BJ (cell line): Measurements from ENCODE around the gene NUDT3. TPM values are rescaled to one million over a fixed set of nuclear protein-coding genes. Genes with fewer than 3 reads are reported as not detected.

Experiments
- CTCF ChIA-PET: fragments of 350-600 bp; formaldehyde crosslinking; extraction: SDS; loops from one replicate; lab custom pipeline; 2021; ENCODE audit warnings: antibody characterized with exemption, inconsistent platforms; lab: Yijun Ruan, JAX
- POLR2A ChIA-PET: fragments of 300-600 bp; sonication (Branson Sonifier 250); formaldehyde crosslinking; extraction: SDS; loops from one replicate; lab custom pipeline; 2021; ENCODE audit warnings: antibody characterized with exemption; lab: Charles Lee
- DNase-seq: peaks from one replicate; pipeline ENCODE4 v3.0.0-alpha.2; 2011; ENCODE audit warnings: low read depth
- H3K27me3 ChIP-seq: 2 replicates; pipeline ENCODE4 v1.6.0; 2011; ENCODE audit warnings: low read length; ENCODE audit not compliant: control insufficient read depth, insufficient read depth
- H3K36me3 ChIP-seq: 2 replicates; pipeline ENCODE4 v1.5.1; 2011; ENCODE audit warnings: low read length; ENCODE audit not compliant: control insufficient read depth, insufficient read depth
- H3K4me3 ChIP-seq: 2 replicates; pipeline ENCODE4 v1.5.1; 2011; ENCODE audit warnings: low read depth, mild to moderate bottlenecking, control low read depth, low read length
- CTCF ChIP-seq: IDR thresholded peaks from 2 replicates; pipeline ENCODE4 v1.5.1; 2011; ENCODE audit warnings: low read depth, mild to moderate bottlenecking, control low read depth, inconsistent platforms, low read length, moderate library complexity; ENCODE audit not compliant: insufficient read depth
- polyA plus RNA-seq: library from polyadenylated mRNA; depleted of rRNA; stranded (reverse); fragments of >200 nt; gene quantifications from 2 replicates; pipeline ENCODE4 v1.2.3, GENCODE V29; 2011

The NUDT3 gene
- polyA plus RNA-seq, 1 experiment = 9.6 TPM

GRCh38 chr6:34308483-34308882 is 84.0 kb downstream of the NUDT3 start:
- DNase-seq = no peak
- no peaks in the 10 kb centered on the region for H3K36me3 ChIP-seq
- POLR2A ChIA-PET = no interaction called here
- TF ChIP-seq CTCF = no peak
- no peaks in the 10 kb centered on the region for H3K27me3 ChIP-seq
- no peak overlapping the region for H3K4me3 ChIP-seq
- CTCF ChIA-PET = no interaction called here

- CTCF ChIA-PET = interaction anchor here (1.1 kb wide), 1 partner anchor 12 kb away, joined by 4 read pairs; no protein-coding TSS in a partner anchor
- no peak for TF ChIP-seq CTCF
- POLR2A ChIA-PET = no interaction called here
- Histone ChIP-seq H3K36me3 (no peaks in the 10 kb centered on the region), H3K27me3 (no peaks in the 10 kb centered on the region), H3K4me3 (no peak overlapping the region)
- DNase-seq = no peak
Measured at GRCh38 chr6:34305982-34306708, 86.3 kb downstream of the NUDT3 start.

GRCh38 chr6:34305497-34305896 is 87.0 kb downstream of the NUDT3 start:
- H3K4me3 ChIP-seq = no peak overlapping the region
- TF ChIP-seq CTCF = no peak
- ChIA-PET POLR2A (no interaction called here), CTCF (interaction anchor here (1.1 kb wide), 1 partner anchor 12 kb away, joined by 4 read pairs; no protein-coding TSS in a partner anchor)
- H3K36me3 ChIP-seq = no peaks in the 10 kb centered on the region
- H3K27me3 ChIP-seq = no peaks in the 10 kb centered on the region
- no peak for DNase-seq

GRCh38 chr6:34304164-34304563 is 88.3 kb downstream of the NUDT3 start:
- TF ChIP-seq CTCF = no peak
- Histone ChIP-seq H3K27me3 (no peaks in the 10 kb centered on the region), H3K36me3 (no peaks in the 10 kb centered on the region; the same call in 1 of the 2 replicates), H3K4me3 (no peak overlapping the region)
- no peak for DNase-seq
- ChIA-PET POLR2A (no interaction called here), CTCF (no interaction called here)

- Histone ChIP-seq H3K27me3 (no peaks in the 10 kb centered on the region), H3K36me3 (no peaks in the 10 kb centered on the region; the same call in 1 of the 2 replicates), H3K4me3 (no peak overlapping the region)
- no peak for DNase-seq
- ChIA-PET CTCF (no interaction called here), POLR2A (no interaction called here)
- no peak for TF ChIP-seq CTCF
Measured at GRCh38 chr6:34302929-34303328, 89.5 kb downstream of the NUDT3 start.
